Measurements from ENCODE around the gene AKAP8. TPM values are rescaled to one million over a fixed set of nuclear protein-coding genes. Genes with fewer than 3 reads are reported as not detected.

The AKAP8 gene
- 16.4 TPM for total RNA-seq
- polyA plus RNA-seq (ENCODE audit: insufficient read depth in 1 of 8, insufficient read length in 8 of 8, low replicate concordance in 1 of 8): 10 to 100 TPM; 17.1 to 22.9 (median 19.5) TPM
- long read RNA-seq, donor 1, partial matches to known transcripts: 0 of 3 reads
- long read RNA-seq, donor 1, other reads (novel, unspliced or antisense): 0 of 3 reads
- long read RNA-seq, donor 2: 0 reads
- long read RNA-seq, donor 3, partial matches to known transcripts: 0 of 2 reads
- long read RNA-seq, donor 3, other reads (novel, unspliced or antisense): 0 of 2 reads
- long read RNA-seq, donor 4: 0 reads
- long read RNA-seq, donor 5, partial matches to known transcripts: 0 of 3 reads
- long read RNA-seq, donor 5, other reads (novel, unspliced or antisense): 0 of 3 reads
- long read RNA-seq, donor 6, partial matches to known transcripts: 6 of 6 reads
- long read RNA-seq, donor 6, other reads (novel, unspliced or antisense): 0 of 6 reads
- long read RNA-seq, donor 7: 0 reads
- long read RNA-seq, donor 8: 0 reads
- long read RNA-seq, donor 9: 0 reads
- long read RNA-seq, donor 10, partial matches to known transcripts: 0 of 2 reads
- long read RNA-seq, donor 10, other reads (novel, unspliced or antisense): 0 of 2 reads
- long read RNA-seq, donor 11: 0 reads

GRCh38 chr19:15379083-15379998 is at the start of gene AKAP8:
Gene AKAP8, minus strand, starts transcription at chr19:15379787. Its CDS starts 56 bp downstream, at chr19:15379731.
- peak within 1 kb of the TSS; percentile 97 for H3K27ac ChIP-seq (ENCODE audit: low read length)
- under 1% methylated on average over 96 of the region's 111 CpGs for WGBS (ENCODE audit: insufficient coverage)
- peak within 1 kb of the TSS; percentile 94 for H3K4me3 ChIP-seq (ENCODE audit: low read length)
- no peaks in the 10 kb centered on the region for H3K27me3 ChIP-seq (ENCODE audit: control insufficient read depth, insufficient read depth, low read length)
- peaks cover 26% of the 10 kb centered on the region for H3K4me1 ChIP-seq (ENCODE audit: control insufficient read depth, insufficient read depth, low read length)
- peak; percentile 99 for DNase-seq
- H3K9me3 ChIP-seq (replicated peaks; ENCODE audit: control insufficient read depth, low read depth, low read length): no peaks in the 10 kb centered on the region
- peaks cover 12% of the 10 kb centered on the region for H3K36me3 ChIP-seq (ENCODE audit: control insufficient read depth, insufficient read depth, low read length)

GRCh38 chr19:15427991-15428471 is 48.4 kb upstream of the AKAP8 start:
- H3K9me3 ChIP-seq (replicated peaks; ENCODE audit: control insufficient read depth, low read depth, low read length): peaks cover 5% of the 10 kb centered on the region
- H3K4me1 ChIP-seq (ENCODE audit: control insufficient read depth, insufficient read depth, low read length): peaks cover 23% of the 10 kb centered on the region
- no peak for DNase-seq
- H3K4me3 ChIP-seq (ENCODE audit: low read length): no peak overlapping the region
- 90% methylated on average over 35 of the region's 35 CpGs for WGBS (ENCODE audit: insufficient coverage)
- peaks cover 68% of the 10 kb centered on the region for H3K36me3 ChIP-seq (ENCODE audit: control insufficient read depth, insufficient read depth, low read length)
- H3K27me3 ChIP-seq (ENCODE audit: control insufficient read depth, insufficient read depth, low read length): no peaks in the 10 kb centered on the region
- H3K27ac ChIP-seq (ENCODE audit: low read length): no peak overlapping the region

GRCh38 chr19:15427350-15427700 is 47.7 kb upstream of the AKAP8 start:
- DNase-seq: no peak
- 94% methylated on average over 25 of the region's 25 CpGs for WGBS (ENCODE audit: insufficient coverage)
- Histone ChIP-seq H3K27ac (ENCODE audit: low read length) (no peak overlapping the region), H3K9me3 (replicated peaks; ENCODE audit: control insufficient read depth, low read depth, low read length) (peaks cover 5% of the 10 kb centered on the region), H3K4me3 (ENCODE audit: low read length) (no peak overlapping the region), H3K36me3 (ENCODE audit: control insufficient read depth, insufficient read depth, low read length) (peaks cover 75% of the 10 kb centered on the region), H3K4me1 (ENCODE audit: control insufficient read depth, insufficient read depth, low read length) (peaks cover 27% of the 10 kb centered on the region), H3K27me3 (ENCODE audit: control insufficient read depth, insufficient read depth, low read length) (no peaks in the 10 kb centered on the region)

GRCh38 chr19:15426485-15427349 is 47.1 kb upstream of the AKAP8 start:
- peaks cover 76% of the 10 kb centered on the region for H3K36me3 ChIP-seq (ENCODE audit: control insufficient read depth, insufficient read depth, low read length)
- H3K4me3 ChIP-seq (ENCODE audit: low read length): no peak overlapping the region
- peaks cover 5% of the 10 kb centered on the region for H3K9me3 ChIP-seq (replicated peaks; ENCODE audit: control insufficient read depth, low read depth, low read length)
- H3K27ac ChIP-seq (ENCODE audit: low read length): no peak overlapping the region
- WGBS (ENCODE audit: insufficient coverage): 83% methylated on average over 11 of the region's 16 CpGs
- no peak for DNase-seq
- peaks cover 28% of the 10 kb centered on the region for H3K4me1 ChIP-seq (ENCODE audit: control insufficient read depth, insufficient read depth, low read length)
- no peaks in the 10 kb centered on the region for H3K27me3 ChIP-seq (ENCODE audit: control insufficient read depth, insufficient read depth, low read length)

GRCh38 chr19:15425321-15425950 is 45.8 kb upstream of the AKAP8 start:
- DNase-seq: no peak
- no peaks in the 10 kb centered on the region for H3K27me3 ChIP-seq (ENCODE audit: control insufficient read depth, insufficient read depth, low read length)
- peaks cover 5% of the 10 kb centered on the region for H3K9me3 ChIP-seq (replicated peaks; ENCODE audit: control insufficient read depth, low read depth, low read length)
- no peak overlapping the region for H3K27ac ChIP-seq (ENCODE audit: low read length)
- peaks cover 74% of the 10 kb centered on the region for H3K36me3 ChIP-seq (ENCODE audit: control insufficient read depth, insufficient read depth, low read length)
- 97% methylated on average over 19 of the region's 36 CpGs for WGBS (ENCODE audit: insufficient coverage)
- H3K4me3 ChIP-seq (ENCODE audit: low read length): no peak overlapping the region
- H3K4me1 ChIP-seq (ENCODE audit: control insufficient read depth, insufficient read depth, low read length): peaks cover 27% of the 10 kb centered on the region

- Histone ChIP-seq H3K9me3 (replicated peaks; ENCODE audit: control insufficient read depth, low read depth, low read length) (peaks cover 5% of the 10 kb centered on the region), H3K27ac (ENCODE audit: low read length) (no peak overlapping the region), H3K4me3 (ENCODE audit: low read length) (no peak overlapping the region), H3K4me1 (ENCODE audit: control insufficient read depth, insufficient read depth, low read length) (peaks cover 25% of the 10 kb centered on the region), H3K36me3 (ENCODE audit: control insufficient read depth, insufficient read depth, low read length) (peaks cover 68% of the 10 kb centered on the region), H3K27me3 (ENCODE audit: control insufficient read depth, insufficient read depth, low read length) (no peaks in the 10 kb centered on the region)
- 97% methylated on average over 32 of the region's 38 CpGs for WGBS (ENCODE audit: insufficient coverage)
- no peak for DNase-seq
Observed at GRCh38 chr19:15424692-15425272, 45.2 kb upstream of the AKAP8 start.

- Histone ChIP-seq H3K4me3 (ENCODE audit: low read length) (no peak overlapping the region), H3K27ac (ENCODE audit: low read length) (no peak overlapping the region), H3K36me3 (ENCODE audit: control insufficient read depth, insufficient read depth, low read length) (peaks cover 63% of the 10 kb centered on the region), H3K27me3 (ENCODE audit: control insufficient read depth, insufficient read depth, low read length) (no peaks in the 10 kb centered on the region), H3K9me3 (replicated peaks; ENCODE audit: control insufficient read depth, low read depth, low read length) (peaks cover 5% of the 10 kb centered on the region), H3K4me1 (ENCODE audit: control insufficient read depth, insufficient read depth, low read length) (peaks cover 31% of the 10 kb centered on the region)
- DNase-seq: no peak
- 97% methylated on average over 7 of the region's 13 CpGs for WGBS (ENCODE audit: insufficient coverage)
Observed at GRCh38 chr19:15424121-15424520, 44.5 kb upstream of the AKAP8 start.

- 100% methylated on average over 1 of the region's 6 CpGs for WGBS (ENCODE audit: insufficient coverage)
- Histone ChIP-seq H3K36me3 (ENCODE audit: control insufficient read depth, insufficient read depth, low read length) (peaks cover 54% of the 10 kb centered on the region), H3K27me3 (ENCODE audit: control insufficient read depth, insufficient read depth, low read length) (no peaks in the 10 kb centered on the region), H3K4me1 (ENCODE audit: control insufficient read depth, insufficient read depth, low read length) (peaks cover 31% of the 10 kb centered on the region), H3K27ac (ENCODE audit: low read length) (peak overlapping the region; percentile 82), H3K9me3 (replicated peaks; ENCODE audit: control insufficient read depth, low read depth, low read length) (peaks cover 5% of the 10 kb centered on the region), H3K4me3 (ENCODE audit: low read length) (no peak overlapping the region)
- no peak for DNase-seq
Observed at GRCh38 chr19:15423130-15423529, 43.5 kb upstream of the AKAP8 start.
